Ascending aorta (tissue), 2 donors: ENCODE measurements around the gene ENDOG. TPM values are rescaled to one million over a fixed set of nuclear protein-coding genes. Genes with fewer than 3 reads are reported as not detected.

Experiments
- DNase-seq, 2 donors: peaks; one replicate each; pipeline ENCODE4 v3.0.0-alpha.2; 2019; ENCODE audit warnings: low spot score in 2 of 2
- H3K27ac ChIP-seq, 2 donors: fragments of 200-600 bp; sonication (generic); one replicate each; pipeline ENCODE4 v1.5.1; 2016 to 2017; ENCODE audit warnings: mild to moderate bottlenecking in 1 of 2
- H3K27me3 ChIP-seq: fragments of 200-600 bp; sonication (generic); one replicate; pipeline ENCODE4 v1.5.1; 2017
- H3K36me3 ChIP-seq, 2 donors: fragments of 200-600 bp; sonication (generic); one replicate each; pipeline ENCODE4 v1.5.1; 2016
- H3K4me1 ChIP-seq, 2 donors: fragments of 200-600 bp; sonication (generic); one replicate each; pipeline ENCODE4 v1.5.1; 2016 to 2017; ENCODE audit warnings: mild to moderate bottlenecking in 1 of 2
- H3K4me3 ChIP-seq, 2 donors: fragments of 200-600 bp; sonication (generic); one replicate each; pipeline ENCODE4 v1.5.1; 2016 to 2017; ENCODE audit warnings: mild to moderate bottlenecking in 1 of 2
- H3K9me3 ChIP-seq, 2 donors: fragments of 200-600 bp; sonication (generic); one replicate each; pipeline ENCODE4 v1.5.1; 2016
- intact Hi-C: fragments of 100-400 bp; cut with DNase I; formaldehyde crosslinking; loops from one replicate; pipeline ENCODE4 v1.15.1; 2023
- total RNA-seq: library from RNA; depleted of rRNA; stranded (reverse); fragments of >200 nt; gene quantifications from one replicate; pipeline ENCODE4 v1.1.0, GENCODE V29; 2016
- TF ChIP-seq, protein P1 (sequence below), 3 experiments: fragments of 200-600 bp in 2 of 3; fragments of 450-650 bp in 1 of 3; sonication (generic) in 2 of 3; IDR thresholded peaks; one replicate each; pipeline ENCODE4 v1.5.1; 2016 to 2019; ENCODE audit warnings: antibody characterized with exemption in 3 of 3, mild to moderate bottlenecking in 1 of 3, moderate library complexity in 1 of 3

Gene ENDOG
- total RNA-seq, 1 donor from 2014 or later = 59.4 TPM

DNA sequence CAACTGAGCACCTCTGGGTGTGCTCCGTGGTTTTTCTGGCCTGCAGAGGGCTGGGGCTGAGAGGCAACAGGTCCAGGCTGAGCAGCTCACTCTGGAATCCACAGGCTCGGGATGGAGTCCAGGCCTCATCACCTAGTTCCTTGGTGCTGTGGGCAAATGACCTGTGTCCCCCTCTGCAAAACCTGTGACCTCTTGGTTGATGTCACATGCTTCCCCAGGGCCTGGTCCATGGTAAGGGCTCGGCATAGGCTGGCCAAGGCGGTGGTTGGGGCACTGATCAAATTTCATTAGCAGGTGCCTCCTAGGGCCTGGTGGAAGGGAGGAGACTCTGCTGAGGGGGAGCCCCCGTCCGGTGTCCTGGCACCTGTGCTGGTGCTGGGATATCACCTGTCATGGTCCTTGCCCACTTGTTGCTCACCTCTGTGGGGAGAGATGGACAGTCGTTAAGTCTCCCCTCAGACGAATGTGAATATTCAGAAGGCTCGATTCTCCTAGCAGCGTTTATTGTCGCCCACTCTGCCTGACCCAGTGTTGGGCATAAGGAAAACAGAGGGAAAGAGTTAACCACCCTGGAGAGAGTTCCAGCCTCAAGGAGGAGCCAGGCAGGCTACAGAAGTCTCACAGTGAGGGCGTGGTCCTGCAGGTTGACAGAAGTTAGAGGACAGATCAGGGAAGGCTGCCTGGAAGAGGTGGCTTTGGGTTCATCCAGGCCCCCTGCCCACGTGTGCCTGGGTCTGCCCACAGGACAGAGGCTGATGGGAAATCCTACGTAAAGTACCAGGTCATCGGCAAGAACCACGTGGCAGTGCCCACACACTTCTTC lies 3.5 kb downstream of the ENDOG start:
- TF ChIP-seq, protein P1, sequence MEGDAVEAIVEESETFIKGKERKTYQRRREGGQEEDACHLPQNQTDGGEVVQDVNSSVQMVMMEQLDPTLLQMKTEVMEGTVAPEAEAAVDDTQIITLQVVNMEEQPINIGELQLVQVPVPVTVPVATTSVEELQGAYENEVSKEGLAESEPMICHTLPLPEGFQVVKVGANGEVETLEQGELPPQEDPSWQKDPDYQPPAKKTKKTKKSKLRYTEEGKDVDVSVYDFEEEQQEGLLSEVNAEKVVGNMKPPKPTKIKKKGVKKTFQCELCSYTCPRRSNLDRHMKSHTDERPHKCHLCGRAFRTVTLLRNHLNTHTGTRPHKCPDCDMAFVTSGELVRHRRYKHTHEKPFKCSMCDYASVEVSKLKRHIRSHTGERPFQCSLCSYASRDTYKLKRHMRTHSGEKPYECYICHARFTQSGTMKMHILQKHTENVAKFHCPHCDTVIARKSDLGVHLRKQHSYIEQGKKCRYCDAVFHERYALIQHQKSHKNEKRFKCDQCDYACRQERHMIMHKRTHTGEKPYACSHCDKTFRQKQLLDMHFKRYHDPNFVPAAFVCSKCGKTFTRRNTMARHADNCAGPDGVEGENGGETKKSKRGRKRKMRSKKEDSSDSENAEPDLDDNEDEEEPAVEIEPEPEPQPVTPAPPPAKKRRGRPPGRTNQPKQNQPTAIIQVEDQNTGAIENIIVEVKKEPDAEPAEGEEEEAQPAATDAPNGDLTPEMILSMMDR (IDR thresholded peaks at IDR 0.05) = no peak
- peaks cover 37 to 56% of the 10 kb centered on the region in 2 donors for H3K36me3 ChIP-seq
- no peak for DNase-seq
- H3K9me3 ChIP-seq = no peaks in the 10 kb centered on the region
- no peak overlapping the region for H3K4me3 ChIP-seq
- intact Hi-C loops = no loop called here
- H3K4me1 ChIP-seq = peaks cover 3 to 6% of the 10 kb centered on the region in 2 donors
- H3K27ac ChIP-seq = no peak overlapping the region
- no peaks in the 10 kb centered on the region for H3K27me3 ChIP-seq

DNA sequence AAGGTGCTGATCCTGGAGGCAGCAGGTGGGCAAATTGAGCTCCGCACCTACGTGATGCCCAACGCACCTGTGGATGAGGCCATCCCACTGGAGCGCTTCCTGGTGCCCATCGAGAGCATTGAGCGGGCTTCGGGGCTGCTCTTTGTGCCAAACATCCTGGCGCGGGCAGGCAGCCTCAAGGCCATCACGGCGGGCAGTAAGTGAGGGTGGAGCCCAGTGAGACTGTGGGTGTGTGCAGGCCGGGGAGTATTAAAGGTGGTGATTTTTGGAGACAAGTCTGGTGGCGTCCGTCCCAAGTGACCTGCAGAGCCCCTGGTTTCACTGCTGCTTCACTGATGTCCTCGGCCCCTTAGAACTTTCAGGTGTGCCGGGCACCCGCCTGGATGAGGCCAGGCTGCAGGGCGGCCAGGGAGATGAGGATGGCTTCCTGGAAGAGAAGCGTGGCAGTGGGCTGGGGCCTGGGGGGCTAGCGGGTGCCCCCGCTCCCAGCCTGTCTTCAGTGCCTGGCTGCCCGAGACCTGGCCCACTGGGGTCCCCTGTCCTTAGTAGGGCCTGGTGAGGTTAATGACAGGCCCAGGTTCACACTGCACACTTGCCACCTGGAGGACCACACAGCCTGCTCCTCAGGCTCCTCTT lies 4.2 kb downstream of the ENDOG start:
- TF ChIP-seq, protein P1 (IDR thresholded peaks at IDR 0.05) = no peak
- no peak overlapping the region for H3K4me3 ChIP-seq
- intact Hi-C loops = no loop called here
- no peaks in the 10 kb centered on the region for H3K27me3 ChIP-seq
- H3K27ac ChIP-seq = no peak overlapping the region
- H3K4me1 ChIP-seq = peaks cover 3 to 6% of the 10 kb centered on the region in 2 donors
- no peaks in the 10 kb centered on the region for H3K9me3 ChIP-seq
- peaks cover 41 to 63% of the 10 kb centered on the region in 2 donors for H3K36me3 ChIP-seq
- DNase-seq = no peak

DNA sequence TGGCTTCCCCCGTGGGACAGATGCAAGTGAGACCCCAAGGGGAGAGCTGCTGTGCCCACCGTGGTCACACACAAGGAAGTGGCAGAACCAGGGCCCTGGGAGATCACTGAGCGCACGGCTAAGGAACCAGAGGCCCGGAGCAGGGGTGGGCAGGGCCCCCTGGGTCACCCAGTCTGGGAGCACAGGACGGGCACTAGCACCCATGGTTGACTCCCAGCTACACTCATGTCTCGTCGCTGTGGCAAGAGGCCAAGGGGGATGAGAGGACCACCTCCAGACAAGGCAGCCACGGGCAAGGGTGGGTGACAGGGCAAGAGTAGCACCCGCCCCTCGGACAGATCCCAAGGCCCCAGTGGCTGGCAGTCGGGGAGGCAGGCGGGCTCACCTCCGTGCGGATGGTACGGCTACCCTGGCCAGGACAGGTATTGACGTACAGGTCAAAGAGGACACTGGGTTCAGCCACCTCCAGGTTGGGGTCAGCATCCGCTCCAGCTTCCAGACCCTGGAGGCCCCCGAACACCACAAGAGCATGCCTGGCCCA lies 5.1 kb downstream of the ENDOG start:
- TF ChIP-seq, protein P1 (IDR thresholded peaks at IDR 0.05) = no peak
- peaks cover 41 to 63% of the 10 kb centered on the region in 2 donors for H3K36me3 ChIP-seq
- no peak overlapping the region for H3K27ac ChIP-seq
- no peak overlapping the region for H3K4me3 ChIP-seq
- H3K4me1 ChIP-seq = peaks cover 3 to 6% of the 10 kb centered on the region in 2 donors
- DNase-seq = no peak
- no peaks in the 10 kb centered on the region for H3K27me3 ChIP-seq
- no peaks in the 10 kb centered on the region for H3K9me3 ChIP-seq
- intact Hi-C loops = no loop called here

DNA sequence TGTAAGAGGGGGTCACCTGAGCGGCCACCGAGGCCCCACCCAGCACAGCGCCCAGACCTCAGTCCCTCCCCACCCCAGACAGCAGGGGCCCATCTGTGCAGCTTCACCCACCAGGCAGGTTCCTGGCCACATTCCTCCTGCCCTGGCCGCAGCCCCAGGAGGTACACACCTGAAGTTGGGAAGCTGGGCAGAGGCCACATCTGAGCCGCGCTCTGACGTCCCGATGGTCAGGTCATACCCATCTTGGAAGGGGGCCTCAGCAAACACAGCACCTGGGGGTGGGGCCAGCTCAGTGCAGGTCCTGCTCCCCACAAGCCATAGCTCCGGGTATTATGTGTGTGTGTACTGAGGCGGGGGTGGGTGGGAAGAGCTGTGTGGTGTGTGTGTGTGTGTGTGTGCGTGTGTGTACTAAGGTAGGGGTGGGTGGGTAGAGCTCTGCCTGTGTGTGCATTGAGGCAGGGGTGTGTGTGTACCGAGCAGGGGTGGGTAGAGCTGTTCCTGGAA lies 5.7 kb downstream of the ENDOG start:
- intact Hi-C loops = no loop called here
- peaks cover 41 to 63% of the 10 kb centered on the region in 2 donors for H3K36me3 ChIP-seq

DNA sequence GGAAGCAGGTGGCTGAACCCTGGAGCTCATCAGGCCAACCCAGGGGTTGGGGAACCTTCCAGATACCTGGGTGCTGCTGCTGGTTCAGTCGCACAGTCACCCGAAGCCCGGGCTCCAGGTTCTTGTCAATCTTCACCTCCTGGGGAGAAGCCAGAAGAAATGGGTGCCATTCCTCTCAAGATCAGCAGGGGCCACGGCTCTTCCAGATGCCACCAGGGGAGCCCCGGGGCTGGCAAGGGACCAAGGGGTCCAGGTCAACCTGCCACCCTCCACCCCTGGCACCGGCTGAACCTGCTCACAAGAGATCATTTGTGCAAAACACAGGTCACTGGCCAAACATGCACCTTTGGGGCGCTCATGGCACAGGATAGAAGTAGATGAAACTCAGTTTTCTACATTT lies 6.6 kb downstream of the ENDOG start:
- no peak overlapping the region for H3K27ac ChIP-seq
- no peaks in the 10 kb centered on the region for H3K9me3 ChIP-seq
- peaks cover 41 to 63% of the 10 kb centered on the region in 2 donors for H3K36me3 ChIP-seq
- TF ChIP-seq, protein P1 (IDR thresholded peaks at IDR 0.05) = no peak
- H3K27me3 ChIP-seq = no peaks in the 10 kb centered on the region
- DNase-seq = no peak
- H3K4me1 ChIP-seq = peaks cover 8% of the 10 kb centered on the region in 2 donors
- intact Hi-C loops = loop anchor here (5.0 kb wide), 1 partner anchor 212 kb away; the partner anchor contains the start of gene MIGA2
- no peak overlapping the region for H3K4me3 ChIP-seq

More for the DNA sequence above, 5.7 kb downstream of the ENDOG start:
- DNase-seq = no peak
- Histone ChIP-seq H3K27ac (no peak overlapping the region), H3K27me3 (no peaks in the 10 kb centered on the region), H3K4me1 (peaks cover 8 to 9% of the 10 kb centered on the region in 2 donors), H3K9me3 (no peaks in the 10 kb centered on the region), H3K4me3 (no peak overlapping the region)
- TF ChIP-seq, protein P1 (IDR thresholded peaks at IDR 0.05) = no peak
